ENCODE data around the gene COX6B1.

COX6B1 gene

GRCh38 chr19:35663981-35664380 is 15.9 kb downstream of the COX6B1 start:
- Histone ChIP-seq H2AFZ (ENCODE audit: low read depth, low read length) (no peak overlapping the region), H3K79me2 (ENCODE audit: insufficient read depth, low read length) (no peaks in the 10 kb centered on the region), H3K4me1 (ENCODE audit: insufficient read depth, low read length) (no peaks in the 10 kb centered on the region), H3K9ac (ENCODE audit: low read depth, low read length) (no peak overlapping the region), H3K27me3 (ENCODE audit: insufficient read depth, low read length, poor library complexity) (no peaks in the 10 kb centered on the region), H4K20me1 (ENCODE audit: insufficient read depth, low read length) (no peaks in the 10 kb centered on the region), H3K4me2 (ENCODE audit: insufficient read depth, low read length) (no peak overlapping the region), H3K36me3 (ENCODE audit: insufficient read depth, low read length) (peaks cover 16% of the 10 kb centered on the region; the same call in 1 of the 2 replicates), H3K27ac (ENCODE audit: low read length) (no peak overlapping the region), H3K4me3 (ENCODE audit: low read depth in 1 of 2, low read length in 2 of 2) (no peak overlapping the region), H3K9me3 (ENCODE audit: insufficient read depth, low read length, severe bottlenecking) (no peaks in the 10 kb centered on the region)
- DNase-seq (no peak), ATAC-seq (ENCODE audit: insufficient read depth, low read depth) (no peak)
- TF ChIP-seq EZH2 (IDR thresholded peaks at IDR 0.05; ENCODE audit: borderline replicate concordance, low read depth, low read length, severe bottlenecking) (no peak), CTCF (IDR thresholded peaks at IDR 0.05; ENCODE audit: borderline replicate concordance, extremely low read depth, low read length, poor library complexity, severe bottlenecking) (no peak)

- TF ChIP-seq EZH2 (IDR thresholded peaks at IDR 0.05; ENCODE audit: borderline replicate concordance, low read depth, low read length, severe bottlenecking) (no peak), CTCF (IDR thresholded peaks at IDR 0.05; ENCODE audit: borderline replicate concordance, extremely low read depth, low read length, poor library complexity, severe bottlenecking) (no peak)
- ATAC-seq (ENCODE audit: insufficient read depth, low read depth) = no peak
- Histone ChIP-seq H3K9me3 (ENCODE audit: insufficient read depth, low read length, severe bottlenecking) (no peaks in the 10 kb centered on the region), H4K20me1 (ENCODE audit: insufficient read depth, low read length) (0 out of 2 replicates have a peak, but pooled peaks cover 4% of the 10 kb centered on the region), H3K27me3 (ENCODE audit: insufficient read depth, low read length, poor library complexity) (no peaks in the 10 kb centered on the region), H3K79me2 (ENCODE audit: insufficient read depth, low read length) (no peaks in the 10 kb centered on the region), H3K4me2 (ENCODE audit: insufficient read depth, low read length) (no peak overlapping the region), H3K27ac (ENCODE audit: low read length) (no peak overlapping the region), H3K36me3 (ENCODE audit: insufficient read depth, low read length) (peaks cover 9% of the 10 kb centered on the region; the same call in 1 of the 2 replicates), H3K9ac (ENCODE audit: low read depth, low read length) (no peak overlapping the region), H3K4me3 (ENCODE audit: low read depth in 1 of 2, low read length in 2 of 2) (no peak overlapping the region), H3K4me1 (ENCODE audit: insufficient read depth, low read length) (no peaks in the 10 kb centered on the region), H2AFZ (ENCODE audit: low read depth, low read length) (no peak overlapping the region)
- no peak for DNase-seq
Observed at GRCh38 chr19:35665157-35665556, 17.0 kb downstream of the COX6B1 start.

GRCh38 chr19:35665604-35666003 is 17.5 kb downstream of the COX6B1 start:
- no peaks in the 10 kb centered on the region for H3K79me2 ChIP-seq (ENCODE audit: insufficient read depth, low read length)
- H3K27ac ChIP-seq (ENCODE audit: low read length) = no peak overlapping the region
- H4K20me1 ChIP-seq (ENCODE audit: insufficient read depth, low read length) = 0 out of 2 replicates have a peak, but pooled peaks cover 4% of the 10 kb centered on the region
- DNase-seq = no peak
- H3K36me3 ChIP-seq (ENCODE audit: insufficient read depth, low read length) = peaks cover 9% of the 10 kb centered on the region; the same call in 1 of the 2 replicates
- no peak overlapping the region for H3K4me2 ChIP-seq (ENCODE audit: insufficient read depth, low read length)
- H3K27me3 ChIP-seq (ENCODE audit: insufficient read depth, low read length, poor library complexity) = no peaks in the 10 kb centered on the region
- no peak overlapping the region for H3K9ac ChIP-seq (ENCODE audit: low read depth, low read length)
- no peak for ATAC-seq (ENCODE audit: insufficient read depth, low read depth)
- no peak overlapping the region for H3K4me3 ChIP-seq (ENCODE audit: low read depth in 1 of 2, low read length in 2 of 2)
- TF ChIP-seq EZH2 (IDR thresholded peaks at IDR 0.05; ENCODE audit: borderline replicate concordance, low read depth, low read length, severe bottlenecking) (no peak), CTCF (IDR thresholded peaks at IDR 0.05; ENCODE audit: borderline replicate concordance, extremely low read depth, low read length, poor library complexity, severe bottlenecking) (no peak)
- no peaks in the 10 kb centered on the region for H3K9me3 ChIP-seq (ENCODE audit: insufficient read depth, low read length, severe bottlenecking)
- no peak overlapping the region for H2AFZ ChIP-seq (ENCODE audit: low read depth, low read length)
- no peaks in the 10 kb centered on the region for H3K4me1 ChIP-seq (ENCODE audit: insufficient read depth, low read length)

Data from DND-41 (cell line).